HG02938 (cell line): ENCODE measurements around the gene MRFAP1.
"Not testable (repeated sequence)": the region's sequence is repeated elsewhere in the genome, so short reads cannot be mapped to it uniquely, and the experiment has no call there.

ENCODE experiments used
- ATAC-seq: cut with Tn5 transposase; IDR thresholded peaks from one replicate; pipeline ENCODE4 v1.9.1; 2021; ENCODE audit warnings: mild to moderate bottlenecking, moderate library complexity; ENCODE audit not compliant: unreplicated experiment

Gene MRFAP1

DNA sequence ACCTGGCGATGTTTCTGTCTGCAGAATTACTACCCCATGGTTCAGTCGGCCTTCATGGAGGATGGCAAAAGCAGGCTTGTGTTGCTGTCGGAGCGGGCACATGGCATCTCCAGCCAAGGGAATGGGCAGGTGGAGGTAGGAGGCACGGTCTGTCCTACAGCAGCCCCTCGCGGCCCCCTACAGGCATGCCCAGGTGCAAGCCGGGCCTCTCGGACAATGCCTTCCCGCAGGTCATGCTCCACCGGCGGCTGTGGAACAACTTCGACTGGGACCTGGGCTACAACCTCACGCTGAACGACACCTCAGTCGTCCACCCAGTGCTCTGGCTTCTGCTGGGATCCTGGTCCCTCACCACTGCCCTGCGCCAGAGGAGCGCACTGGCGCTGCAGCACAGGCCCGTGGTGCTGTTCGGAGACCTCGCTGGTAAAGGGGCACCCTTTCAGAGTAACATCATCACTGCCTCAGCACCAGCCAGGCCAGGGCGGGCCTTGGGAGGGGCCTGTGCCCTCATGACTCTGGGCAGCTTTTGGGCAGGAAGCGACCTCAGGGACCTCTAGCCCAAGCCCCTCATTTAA, 29.5 kb upstream of the MRFAP1 start:
- ATAC-seq = no peak

DNA sequence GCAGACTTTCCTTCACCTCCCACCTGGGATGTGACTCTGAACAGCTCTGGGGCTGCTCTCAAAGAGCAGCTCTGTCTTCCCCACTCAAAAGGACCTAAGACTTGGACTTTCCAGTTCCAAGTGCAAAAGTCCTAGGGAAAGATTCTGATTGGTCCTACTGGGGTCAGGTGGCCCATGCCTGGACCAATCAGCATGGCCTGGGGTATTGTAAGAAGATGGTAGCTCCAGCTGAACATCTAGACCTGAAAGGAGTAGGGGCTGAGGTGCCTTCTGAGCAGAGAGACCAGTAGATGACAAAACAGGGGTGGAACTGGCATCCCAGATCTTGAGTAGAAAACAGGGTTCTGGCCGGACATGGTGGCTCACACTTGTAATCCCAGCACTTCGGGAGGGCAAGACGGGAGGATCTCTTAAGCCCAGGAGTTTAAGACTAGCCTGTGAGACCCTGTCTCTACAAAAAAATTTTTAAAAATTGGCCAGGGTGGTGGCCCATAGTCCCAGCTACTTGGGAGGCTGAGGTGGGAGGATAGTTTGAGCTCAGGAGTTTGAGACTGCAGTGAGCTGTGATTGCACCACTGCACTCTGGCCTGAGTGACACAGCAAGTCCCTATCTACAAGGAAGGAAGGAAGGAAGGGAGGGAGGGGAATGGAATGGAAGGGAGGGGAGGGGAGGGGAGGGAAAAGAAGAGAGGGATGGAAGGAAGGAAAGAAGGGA, 27.4 kb upstream of the MRFAP1 start:
- no peak for ATAC-seq

DNA sequence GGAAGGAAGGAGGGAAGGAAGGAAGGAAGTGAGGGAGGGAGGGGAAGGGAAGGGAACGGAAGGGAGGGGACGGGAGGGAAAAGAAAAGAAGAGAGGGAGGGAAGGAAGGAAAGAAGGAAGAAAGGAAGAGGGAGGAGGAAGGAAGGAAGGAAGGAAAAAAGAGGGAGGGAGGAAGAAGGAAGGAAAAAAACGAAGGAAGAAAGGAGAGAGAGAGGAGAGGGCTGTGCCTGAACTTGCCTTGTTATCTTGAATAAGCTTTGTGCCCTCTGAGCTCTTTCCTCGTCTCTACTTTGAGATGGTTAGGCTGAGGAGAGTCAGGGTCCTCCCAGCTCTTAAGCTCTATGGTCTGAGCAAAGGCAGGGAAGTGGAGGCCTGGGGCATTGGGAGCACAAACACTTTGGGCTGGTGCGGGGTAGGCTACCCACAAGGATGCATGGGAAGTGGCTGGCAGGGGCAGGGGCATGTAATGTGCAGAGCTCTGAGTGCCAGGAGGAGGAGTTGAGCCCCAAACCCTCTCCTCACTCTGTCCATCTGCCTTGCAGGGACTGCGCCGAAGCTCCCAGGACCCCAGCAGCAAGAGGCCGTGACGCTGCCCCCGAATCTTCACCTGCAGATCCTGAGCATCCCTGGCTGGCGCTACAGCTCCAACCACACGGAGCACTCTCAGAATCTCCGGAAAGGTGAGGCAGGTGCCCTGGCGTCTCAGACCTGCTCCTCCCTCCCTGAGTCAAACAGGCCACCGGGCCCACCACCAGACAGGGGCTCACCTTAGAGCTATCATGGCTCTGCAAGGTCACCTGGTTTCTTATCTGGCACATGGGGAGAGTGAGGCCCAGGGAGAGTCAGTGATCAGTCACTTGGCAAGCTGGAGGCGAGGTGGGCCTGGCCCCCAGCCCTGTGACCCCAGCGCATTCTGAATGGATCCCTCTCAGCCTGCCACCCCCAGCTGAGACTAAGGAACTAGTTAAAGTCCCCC, 26.5 kb upstream of the MRFAP1 start:
- no peak for ATAC-seq

DNA sequence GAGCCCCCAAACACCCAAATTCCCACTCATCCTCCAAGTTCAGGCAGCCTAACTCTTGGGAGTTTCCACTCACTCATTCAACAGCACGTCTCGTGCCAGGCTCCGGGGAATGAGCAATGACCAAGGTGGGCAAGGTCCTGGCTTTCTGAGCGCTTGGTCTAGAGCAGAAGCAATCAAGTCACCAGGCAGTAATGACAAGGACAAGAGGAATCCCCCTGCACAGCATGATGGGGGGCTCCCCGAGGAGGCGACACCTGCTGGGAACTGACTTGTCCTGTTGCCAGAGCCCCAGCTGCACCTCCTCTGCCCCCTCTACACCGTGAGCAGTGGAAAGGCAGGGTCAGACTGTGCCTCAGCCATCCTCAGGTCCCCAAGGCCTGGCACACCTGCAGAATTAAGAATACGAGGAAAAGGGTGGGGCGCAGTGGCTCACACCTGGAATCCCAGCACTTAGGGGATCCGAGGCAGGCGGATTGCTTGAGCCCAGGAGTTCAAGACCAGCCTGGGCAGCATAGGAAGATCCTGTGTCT, 25.7 kb upstream of the MRFAP1 start:
- ATAC-seq = no peak

DNA sequence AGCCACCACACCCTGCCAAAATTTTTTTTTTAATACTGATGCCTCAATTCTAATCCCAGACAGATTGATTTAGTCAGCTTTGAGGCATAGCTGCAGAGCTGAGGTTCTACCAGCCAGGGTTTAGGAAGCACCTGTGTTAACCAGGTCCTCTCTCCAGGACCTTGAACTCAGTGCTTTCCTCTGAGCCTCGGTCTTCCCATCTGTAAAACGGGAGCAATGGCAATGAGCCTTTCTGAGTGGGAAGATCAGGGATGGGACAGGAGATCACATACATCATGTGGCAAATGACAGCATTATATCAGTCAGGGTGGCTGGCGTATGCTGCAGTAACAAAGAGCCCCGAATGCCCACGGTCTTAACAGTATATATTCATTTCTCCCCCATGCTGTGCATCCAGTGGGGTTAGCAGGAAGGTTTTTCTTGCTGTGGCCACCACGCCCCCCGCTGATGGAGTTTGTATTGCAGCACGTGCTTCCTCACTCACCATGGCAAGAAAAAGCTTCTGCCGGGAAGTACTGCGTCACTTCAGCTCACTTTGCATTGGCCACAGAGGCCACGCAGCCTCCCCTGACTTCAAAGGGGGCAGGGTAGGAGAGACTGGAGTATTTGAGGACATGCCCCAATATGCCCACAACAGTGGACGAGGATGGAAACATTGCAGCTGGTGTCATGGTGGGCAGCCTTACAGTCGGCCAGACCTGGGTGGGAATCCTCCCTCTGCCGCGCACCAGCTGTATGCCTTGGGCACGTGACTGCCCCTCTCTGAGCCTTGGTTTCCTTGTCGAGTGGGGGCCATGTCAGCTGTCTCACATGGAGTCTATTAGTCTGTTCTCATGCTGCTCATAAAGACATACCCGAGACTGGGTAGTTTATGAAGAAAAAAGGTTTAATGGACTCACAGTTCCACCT, 24.1 kb upstream of the MRFAP1 start:
- ATAC-seq = no peak

DNA sequence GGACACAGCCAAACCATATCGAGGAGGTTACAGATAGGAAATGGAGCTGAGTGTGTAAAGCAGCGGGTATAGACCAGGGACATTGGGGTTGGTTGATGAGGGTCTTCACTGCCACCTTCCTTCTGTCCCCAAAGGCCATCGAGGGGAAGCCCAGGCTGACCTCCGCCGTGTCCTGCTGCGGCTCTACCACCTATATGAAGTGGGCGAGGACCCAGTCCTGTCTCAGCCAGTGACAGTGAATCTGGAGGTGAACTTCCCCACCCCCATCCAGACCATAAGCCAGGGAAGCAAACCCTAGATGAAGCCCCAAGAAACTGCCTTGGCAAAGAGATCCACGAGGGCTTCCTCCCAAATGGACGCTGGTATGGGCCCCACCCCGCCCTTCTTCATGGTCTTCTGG, 23.2 kb upstream of the MRFAP1 start:
- no peak for ATAC-seq

DNA sequence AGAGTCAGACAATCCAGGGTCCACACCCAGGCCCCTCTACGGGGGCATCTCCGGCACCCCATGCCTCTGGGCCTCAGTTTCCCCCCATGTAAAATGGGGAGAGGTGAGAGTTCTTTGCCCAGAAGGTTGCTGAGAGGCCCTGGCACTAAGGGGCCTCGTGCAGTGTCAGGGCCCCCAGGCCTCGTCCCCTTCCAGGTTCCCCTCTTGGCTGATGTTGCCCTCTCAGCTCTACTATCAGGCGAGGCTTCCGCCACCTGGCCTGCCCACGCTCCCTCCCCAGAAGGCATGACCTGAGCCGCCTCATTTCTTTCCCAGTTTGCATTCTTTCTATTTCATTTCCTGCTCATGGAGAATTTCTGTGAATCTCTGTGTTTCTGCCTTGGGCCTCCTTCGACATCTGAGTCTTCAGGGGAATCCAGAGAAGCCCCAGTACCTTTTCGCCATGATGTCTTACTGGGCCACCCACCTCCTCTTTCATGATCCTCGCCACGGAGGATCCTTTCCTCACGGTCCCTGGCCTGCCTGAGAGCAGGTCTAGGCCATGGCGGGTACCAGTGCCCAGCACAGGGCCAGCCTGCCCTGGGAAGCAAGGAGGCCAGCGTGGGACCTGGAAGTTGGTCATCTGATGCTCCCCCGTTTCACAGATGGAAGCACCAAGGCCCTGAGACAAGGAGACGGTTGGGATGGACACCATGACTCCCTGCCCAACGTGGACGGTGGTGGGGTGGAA, 21.9 kb upstream of the MRFAP1 start:
- no peak for ATAC-seq

DNA sequence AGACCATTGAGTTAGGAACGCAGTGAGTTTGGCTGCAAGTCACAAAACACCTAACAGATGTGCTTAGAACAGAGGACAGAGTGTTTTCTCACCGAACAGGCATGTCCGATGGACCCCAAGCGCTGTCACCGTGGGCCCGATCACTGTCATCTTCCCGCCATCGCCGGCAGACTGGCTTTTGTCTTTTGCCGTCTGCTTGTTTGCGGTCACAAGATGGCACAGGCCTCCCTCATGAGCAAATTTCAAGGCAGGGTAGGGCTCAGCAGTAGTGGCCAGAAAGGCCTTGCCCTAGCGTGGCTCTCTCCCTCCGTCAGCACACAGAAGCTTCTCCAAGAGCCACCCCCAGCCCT, 21.4 kb upstream of the MRFAP1 start:
- no peak for ATAC-seq

DNA sequence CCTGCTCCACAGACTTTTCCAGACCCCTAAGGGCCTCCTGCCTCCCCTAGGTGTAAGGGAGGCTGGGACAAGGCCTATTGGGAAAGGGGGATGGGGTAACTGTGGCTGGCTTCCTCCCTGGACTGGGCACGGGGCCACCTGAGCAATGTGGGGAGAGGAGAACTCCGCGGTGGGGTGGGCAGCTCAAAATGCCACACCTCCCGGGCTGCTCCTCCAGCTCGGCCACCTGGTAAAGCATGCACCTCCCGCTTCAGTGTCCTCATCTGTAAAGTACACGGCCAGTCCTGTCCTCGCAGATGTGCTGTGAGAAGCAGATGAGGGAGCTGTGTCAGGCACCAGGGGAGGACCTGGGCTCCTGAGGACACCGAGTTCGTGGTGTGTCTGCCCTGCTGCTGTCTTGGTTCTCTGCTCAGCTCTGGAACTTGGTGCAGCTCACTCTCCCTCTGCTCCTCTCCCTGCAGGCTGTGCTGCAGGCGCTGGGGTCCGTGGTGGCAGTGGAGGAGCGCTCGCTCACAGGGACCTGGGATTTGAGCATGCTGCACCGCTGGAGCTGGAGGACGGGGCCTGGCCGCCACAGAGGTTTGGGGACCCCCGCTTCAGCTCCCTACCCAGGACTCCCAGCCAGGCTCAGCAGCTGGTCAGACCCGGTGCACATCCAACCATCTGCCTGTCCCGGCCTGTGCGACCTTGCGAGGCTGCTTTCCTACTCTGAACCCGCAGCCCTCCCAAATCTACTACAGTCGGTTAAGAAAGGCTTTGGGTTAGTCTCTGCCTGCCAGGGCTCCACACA, 20.8 kb upstream of the MRFAP1 start:
- ATAC-seq = no peak

DNA sequence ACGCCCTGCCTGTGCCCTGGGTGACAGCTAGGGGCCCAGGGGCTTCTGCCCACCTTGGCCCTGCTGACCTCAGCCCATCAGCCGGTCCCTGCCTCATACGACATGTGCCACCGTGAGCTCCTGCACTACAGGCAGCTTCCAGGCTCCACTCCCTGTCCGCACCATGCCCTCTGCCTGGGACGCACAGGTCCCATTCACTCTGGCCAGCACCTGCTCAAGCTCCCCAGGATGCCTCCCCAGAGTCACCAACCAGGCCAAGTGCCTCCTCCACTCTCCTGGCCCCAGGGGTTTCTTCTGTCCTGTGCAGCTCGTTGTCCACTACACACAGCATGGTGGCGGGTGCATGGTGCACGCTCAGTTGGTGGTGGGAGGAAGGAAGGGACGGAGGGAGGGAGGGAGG, 20.2 kb upstream of the MRFAP1 start:
- ATAC-seq = no peak

DNA sequence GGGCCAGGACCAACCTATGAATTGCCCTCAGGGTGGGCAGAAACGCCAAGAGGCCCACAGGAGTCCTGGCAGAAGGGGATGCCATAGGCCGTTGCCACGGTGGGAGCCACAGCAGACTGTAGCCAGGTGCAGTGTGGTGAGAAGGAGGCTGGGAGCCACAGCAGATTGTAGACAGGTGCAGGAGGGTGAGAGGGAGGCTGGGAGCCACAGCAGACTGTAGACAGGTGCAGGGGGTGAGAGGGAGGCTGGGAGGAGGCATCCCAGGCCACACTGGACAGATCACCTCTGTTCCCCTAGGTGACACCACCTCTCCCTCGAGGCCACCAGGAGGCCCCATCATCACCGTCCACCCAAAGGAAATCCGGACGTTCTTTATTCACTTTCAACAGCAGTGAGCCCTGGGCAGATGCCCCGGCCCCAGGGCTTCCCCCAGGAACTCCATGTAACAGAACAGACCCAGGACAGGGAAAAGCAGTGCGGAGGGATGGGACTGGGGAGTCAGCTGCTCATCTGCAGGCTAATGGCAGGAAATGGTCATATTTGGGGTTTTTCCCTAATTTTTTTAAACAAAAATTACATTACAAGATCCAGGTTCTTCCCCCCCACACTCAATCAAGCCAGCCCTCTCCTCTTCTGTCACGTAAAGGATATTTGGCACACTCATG, 19.5 kb upstream of the MRFAP1 start:
- ATAC-seq = no peak

DNA sequence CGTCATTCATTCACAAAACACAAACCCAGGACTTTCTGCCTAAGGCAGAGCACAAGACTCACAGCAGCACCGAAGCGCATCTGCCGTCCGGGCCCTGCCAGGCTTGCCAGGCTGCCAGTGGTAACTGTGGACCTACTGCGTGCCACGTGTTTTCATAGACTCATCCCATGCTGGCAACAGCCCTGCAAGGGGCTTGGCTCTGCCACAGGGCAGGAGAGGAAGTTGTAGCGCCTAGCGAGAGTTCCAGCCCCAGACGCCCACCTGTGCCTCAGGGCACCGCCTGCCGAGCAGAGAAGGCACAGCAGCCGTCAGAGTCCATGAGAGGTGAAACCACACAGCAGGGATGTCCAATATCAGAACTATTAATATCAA, 18.9 kb upstream of the MRFAP1 start:
- no peak for ATAC-seq

DNA sequence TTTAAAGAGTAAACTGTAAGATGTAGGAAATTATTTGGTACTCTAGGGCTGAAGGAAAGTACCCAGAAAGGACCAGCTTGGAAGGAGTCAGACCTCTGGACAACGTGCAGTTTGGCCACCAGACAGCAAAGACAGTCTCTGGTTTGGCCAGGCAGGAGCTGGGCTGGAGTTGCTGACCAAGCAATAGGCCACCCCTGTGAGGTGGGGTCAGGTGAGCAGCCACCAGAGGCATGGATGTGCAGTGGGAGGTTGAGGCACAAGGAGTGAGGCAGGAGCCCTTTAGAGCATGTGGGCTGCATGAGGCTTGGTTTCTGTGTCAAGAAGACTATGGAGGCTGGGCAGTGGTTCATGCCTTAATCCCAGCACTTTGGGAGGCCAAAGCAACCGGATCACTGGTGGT, 17.7 kb upstream of the MRFAP1 start:
- ATAC-seq = no peak

DNA sequence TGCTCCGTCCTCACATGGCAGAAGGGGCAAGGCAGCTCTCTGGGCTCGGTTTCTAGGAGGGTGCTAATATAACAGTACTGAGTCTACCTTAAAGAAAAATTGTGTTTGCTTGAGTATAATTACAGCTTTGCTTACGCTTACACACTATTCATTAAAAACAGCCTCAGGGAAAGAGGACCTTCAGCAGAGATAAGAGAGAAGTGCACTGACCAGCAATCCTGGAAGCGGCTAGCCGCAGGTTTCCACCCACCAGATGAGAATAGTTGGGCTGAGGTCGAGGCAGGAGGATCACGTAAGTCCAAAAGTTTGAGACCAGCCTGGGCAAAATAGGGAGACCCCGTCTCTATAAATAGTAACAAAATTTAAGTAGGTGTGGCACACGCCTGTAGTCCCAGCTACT, 15.2 kb upstream of the MRFAP1 start:
- no peak for ATAC-seq

DNA sequence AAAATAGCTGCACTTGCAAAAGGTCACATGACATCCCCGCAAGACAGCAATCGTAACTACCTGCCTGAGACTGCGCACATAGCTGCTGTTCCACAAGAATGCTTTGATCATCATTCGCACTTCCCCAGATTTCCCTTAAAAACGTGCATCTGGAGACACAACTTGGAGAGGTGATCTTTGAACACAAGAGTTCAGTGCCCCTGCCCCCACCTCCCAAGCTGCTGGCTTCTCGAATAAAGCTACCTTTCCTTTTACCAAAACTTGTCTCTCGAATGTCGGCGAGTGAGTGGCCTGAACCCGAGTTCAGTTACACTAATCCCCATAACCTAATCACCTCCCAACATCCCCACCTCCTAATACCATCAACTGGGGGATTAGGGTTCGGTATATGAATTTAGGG, 14.4 kb upstream of the MRFAP1 start:
- no peak for ATAC-seq

DNA sequence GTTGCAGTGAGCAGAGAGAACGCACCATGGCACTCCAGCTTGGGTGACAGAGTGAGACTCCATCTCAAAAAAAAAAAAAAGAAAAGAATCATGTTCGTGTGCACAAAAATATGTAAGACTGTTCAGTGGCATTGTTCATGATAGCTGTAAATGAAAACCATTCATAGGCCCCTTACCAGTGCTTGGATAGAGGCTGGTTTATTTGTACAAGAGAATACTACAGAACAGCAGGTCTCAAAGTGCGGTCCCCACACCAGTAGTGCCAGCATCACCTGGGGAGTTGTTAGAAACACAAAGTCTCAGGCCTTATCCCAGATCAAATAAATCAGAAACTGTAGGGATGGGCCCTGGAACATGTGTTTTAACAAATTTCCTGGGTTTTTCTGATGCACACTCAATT, 12.7 kb upstream of the MRFAP1 start:
- ATAC-seq = no peak

DNA sequence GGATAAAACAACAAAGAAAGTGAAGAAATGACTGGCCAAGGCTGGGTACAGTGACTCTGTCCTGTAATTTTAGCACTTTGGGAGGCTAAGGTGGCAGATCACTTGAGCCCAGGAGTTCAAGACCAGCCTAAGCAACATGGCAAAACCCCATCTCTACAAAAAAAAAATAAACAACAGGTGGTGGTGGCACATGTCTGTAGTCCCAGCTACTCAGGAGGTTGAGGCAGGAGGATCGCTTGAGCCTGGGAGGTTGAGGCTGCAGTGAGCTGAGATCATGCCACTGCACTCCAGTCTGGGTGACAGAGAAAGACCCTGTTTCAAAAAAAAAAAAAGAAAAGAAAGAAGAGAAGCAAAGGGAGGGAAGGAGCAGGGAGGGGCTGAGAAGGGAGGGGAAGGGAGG, 12.0 kb upstream of the MRFAP1 start:
- not testable (repeated sequence) for ATAC-seq

DNA sequence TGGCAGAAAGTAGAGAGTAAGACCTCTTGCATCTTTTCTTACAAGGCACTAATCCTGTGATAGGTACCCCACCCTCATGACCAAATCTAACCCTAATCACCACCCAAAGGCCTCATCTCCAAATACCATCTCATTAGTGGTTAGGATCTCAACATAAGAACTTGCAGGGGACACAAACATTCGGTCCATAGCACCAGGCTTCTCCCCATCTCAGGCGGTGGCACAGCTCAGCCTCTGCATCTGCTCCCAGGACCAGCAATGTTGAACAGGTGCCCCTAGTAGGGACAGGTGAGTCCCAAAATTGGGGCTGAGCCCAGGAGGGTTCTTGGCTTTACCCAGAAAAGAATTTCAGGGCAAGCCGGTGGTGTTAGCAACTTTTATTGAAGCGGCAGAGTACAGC, 8.4 kb upstream of the MRFAP1 start:
- ATAC-seq = no peak
